Esophagus muscularis mucosa (tissue), 4 donors: ENCODE data around the gene LDAF1. TPM values are rescaled to one million over a fixed set of nuclear protein-coding genes. Genes with fewer than 3 reads are reported as not detected.
"Not testable (repeated sequence)": the region's sequence is repeated elsewhere in the genome, so short reads cannot be mapped to it uniquely, and the experiment has no call there.

Experiments
- DNase-seq: peaks from one replicate; pipeline ENCODE4 v3.0.0-alpha.2; 2017; ENCODE audit errors: extremely low spot score
- H3K27ac ChIP-seq, 4 donors: fragments of 200-600 bp; sonication (generic); replicated peaks in 1 of 4; 1 replicate in 3 of 4; 2 replicates in 1 of 4; pipeline ENCODE4 v1.5.1; 2016 to 2019; ENCODE audit warnings: mild to moderate bottlenecking in 1 of 4
- H3K27me3 ChIP-seq, 4 donors: fragments of 200-600 bp; sonication (generic); one replicate each; pipeline versions ENCODE4 v1.5.1 to v1.6.0; 2016 to 2019
- H3K36me3 ChIP-seq, 4 donors: fragments of 200-600 bp; sonication (generic); one replicate each; pipeline ENCODE4 v1.5.1; 2016 to 2019
- H3K4me1 ChIP-seq, 4 donors: fragments of 200-600 bp; sonication (generic); one replicate each; pipeline ENCODE4 v1.5.1; 2016 to 2019
- H3K4me3 ChIP-seq, 4 donors: fragments of 200-600 bp; sonication (generic); 1 replicate in 2 of 4; 2 replicates in 2 of 4; pipeline ENCODE4 v1.5.1; 2016 to 2019; ENCODE audit warnings: mild to moderate bottlenecking in 4 of 4, moderate library complexity in 1 of 4
- H3K9me3 ChIP-seq, 4 donors: fragments of 200-600 bp; sonication (generic); 1 replicate in 3 of 4; 2 replicates in 1 of 4; pipeline ENCODE4 v1.5.1; 2016 to 2019
- EP300 ChIP-seq: sonication (generic); formaldehyde crosslinking; IDR thresholded peaks from one replicate; pipeline ENCODE4 v1.6.1; 2017; ENCODE audit warnings: antibody characterized with exemption
- POLR2A ChIP-seq: fragments of 450-650 bp; IDR thresholded peaks from one replicate; pipeline ENCODE4 v1.6.1; 2017; ENCODE audit warnings: antibody characterized with exemption, moderate library complexity, mild to moderate bottlenecking, low read depth
- POLR2AphosphoS5 ChIP-seq, 2 donors: sonication (generic); formaldehyde crosslinking; IDR thresholded peaks; one replicate each; pipeline ENCODE4 v1.6.1; 2017; ENCODE audit warnings: antibody characterized with exemption in 2 of 2
- WGBS: methylation state at CpG from one replicate; pipeline ENCODE4 v1.1.5; 2018; 5-methylcytosine and 5-hydroxymethylcytosine counted together
- intact Hi-C: fragments of 100-400 bp; cut with DNase I; formaldehyde crosslinking; loops from one replicate; pipeline ENCODE4 v1.15.1; 2023
- total RNA-seq, 4 donors: library from RNA; depleted of rRNA; stranded (reverse); fragments of >200 nt; gene quantifications; one replicate each; pipeline versions ENCODE4 v1.1.0 to v1.2.1, GENCODE V29; 2016
- TF ChIP-seq, protein P1 (sequence below), 3 experiments: fragments of 200-600 bp in 2 of 3; fragments of 450-650 bp in 1 of 3; sonication (generic) in 2 of 3; IDR thresholded peaks; one replicate each; pipeline ENCODE4 v1.5.1; 2017 to 2019; ENCODE audit warnings: antibody characterized with exemption in 3 of 3, mild to moderate bottlenecking in 2 of 3, moderate library complexity in 1 of 3

LDAF1 gene
- total RNA-seq, 4 donors from 2014 or later = 98.7 to 208 (median 141) TPM

DNA sequence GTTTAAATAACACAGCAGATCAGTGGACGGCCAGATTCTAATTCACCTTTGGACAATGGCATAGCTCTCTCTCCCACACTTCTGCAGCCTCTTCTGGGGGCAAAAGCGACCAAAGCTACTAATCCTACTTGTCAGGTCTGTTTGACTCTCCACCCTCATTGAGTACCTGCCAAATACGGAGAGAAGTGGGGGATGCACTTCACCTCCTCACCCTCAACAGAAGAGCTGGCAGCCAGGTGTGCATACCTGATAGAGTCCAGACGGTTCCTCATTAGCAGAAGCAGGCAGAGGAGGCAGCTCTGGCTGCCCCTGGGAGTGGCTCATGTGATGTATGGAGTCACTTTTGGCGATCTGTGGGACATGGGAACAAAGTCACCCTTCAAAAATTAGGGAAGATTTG lies 12.7 kb upstream of the LDAF1 start:
- no peak overlapping the region for H3K4me3 ChIP-seq
- intact Hi-C loops = no loop called here
- no peak for DNase-seq
- WGBS = 57% methylated on average over 4 of the region's 5 CpGs
- no peak overlapping the region for H3K27ac ChIP-seq
- TF ChIP-seq POLR2A (no peak), POLR2AphosphoS5 (IDR thresholded peaks at IDR 0.05) (no peak), EP300 (no peak)
- TF ChIP-seq, protein P1, sequence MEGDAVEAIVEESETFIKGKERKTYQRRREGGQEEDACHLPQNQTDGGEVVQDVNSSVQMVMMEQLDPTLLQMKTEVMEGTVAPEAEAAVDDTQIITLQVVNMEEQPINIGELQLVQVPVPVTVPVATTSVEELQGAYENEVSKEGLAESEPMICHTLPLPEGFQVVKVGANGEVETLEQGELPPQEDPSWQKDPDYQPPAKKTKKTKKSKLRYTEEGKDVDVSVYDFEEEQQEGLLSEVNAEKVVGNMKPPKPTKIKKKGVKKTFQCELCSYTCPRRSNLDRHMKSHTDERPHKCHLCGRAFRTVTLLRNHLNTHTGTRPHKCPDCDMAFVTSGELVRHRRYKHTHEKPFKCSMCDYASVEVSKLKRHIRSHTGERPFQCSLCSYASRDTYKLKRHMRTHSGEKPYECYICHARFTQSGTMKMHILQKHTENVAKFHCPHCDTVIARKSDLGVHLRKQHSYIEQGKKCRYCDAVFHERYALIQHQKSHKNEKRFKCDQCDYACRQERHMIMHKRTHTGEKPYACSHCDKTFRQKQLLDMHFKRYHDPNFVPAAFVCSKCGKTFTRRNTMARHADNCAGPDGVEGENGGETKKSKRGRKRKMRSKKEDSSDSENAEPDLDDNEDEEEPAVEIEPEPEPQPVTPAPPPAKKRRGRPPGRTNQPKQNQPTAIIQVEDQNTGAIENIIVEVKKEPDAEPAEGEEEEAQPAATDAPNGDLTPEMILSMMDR (IDR thresholded peaks at IDR 0.05) = no peak
- peaks cover 0 to 6% (median 0%) of the 10 kb centered on the region in 4 donors for H3K27me3 ChIP-seq
- H3K9me3 ChIP-seq = no peaks in the 10 kb centered on the region
- peaks cover 0 to 7% (median 0%) of the 10 kb centered on the region in 4 donors for H3K36me3 ChIP-seq
- peaks cover 0 to 2% (median 0%) of the 10 kb centered on the region in 4 donors for H3K4me1 ChIP-seq

DNA sequence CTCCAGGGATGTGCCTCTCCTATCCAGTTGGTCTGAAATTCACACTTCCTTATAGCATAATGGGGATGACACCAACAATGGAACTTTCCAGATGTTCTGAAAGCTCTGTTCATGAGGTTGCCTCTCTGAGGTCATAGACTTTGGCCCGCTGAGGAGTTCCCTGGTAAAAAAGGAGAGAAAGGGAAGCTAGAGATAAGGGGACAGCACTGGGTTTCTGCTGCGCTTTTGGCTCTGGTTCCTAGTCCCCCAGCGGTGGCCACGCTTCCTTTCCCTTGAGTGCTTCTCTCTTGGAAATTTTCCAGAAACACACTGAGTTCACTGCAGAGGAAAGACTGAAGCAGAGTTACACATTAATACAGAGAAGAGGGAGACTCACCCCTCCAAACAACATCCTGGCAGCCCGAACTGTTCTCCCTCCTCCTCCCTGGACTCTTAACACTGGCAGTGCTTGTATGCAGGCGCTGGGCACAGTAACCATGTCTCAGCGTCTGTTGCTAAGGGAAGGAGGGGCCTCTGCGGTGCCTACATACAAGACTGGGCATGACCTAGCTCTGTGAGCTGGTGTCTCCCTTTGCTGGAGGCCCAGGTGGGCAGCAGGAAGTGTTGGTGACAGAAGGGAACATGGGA lies 8.0 kb upstream of the LDAF1 start, which contains the start of gene DNAH3:
DNAH3 (minus strand) TSS at position 472 of the 627 bp plus-strand sequence. CDS start 527 bp downstream, outside the sequence.
- no peaks in the 10 kb centered on the region for H3K36me3 ChIP-seq
- no peak within 1 kb of the TSS for H3K27ac ChIP-seq
- intact Hi-C loops = loop anchor here (5.0 to 10.0 kb wide), 2 partner anchors 127 to 1524 kb away; partner anchors contain the start of gene CRYM
- peaks cover 0 to 15% (median 0%) of the 10 kb centered on the region in 4 donors for H3K27me3 ChIP-seq
- peaks cover 0 to 2% (median 0%) of the 10 kb centered on the region in 4 donors for H3K4me1 ChIP-seq
- DNase-seq = no peak
- H3K9me3 ChIP-seq = no peaks in the 10 kb centered on the region
- no peak within 1 kb of the TSS for H3K4me3 ChIP-seq
- no peak for TF ChIP-seq POLR2A
- TF ChIP-seq POLR2AphosphoS5 (IDR thresholded peaks at IDR 0.05) = no peak
- TF ChIP-seq, protein P1 (IDR thresholded peaks at IDR 0.05) = no peak
- no peak for TF ChIP-seq EP300
- WGBS = 46% methylated on average over 8 of the region's 8 CpGs

DNA sequence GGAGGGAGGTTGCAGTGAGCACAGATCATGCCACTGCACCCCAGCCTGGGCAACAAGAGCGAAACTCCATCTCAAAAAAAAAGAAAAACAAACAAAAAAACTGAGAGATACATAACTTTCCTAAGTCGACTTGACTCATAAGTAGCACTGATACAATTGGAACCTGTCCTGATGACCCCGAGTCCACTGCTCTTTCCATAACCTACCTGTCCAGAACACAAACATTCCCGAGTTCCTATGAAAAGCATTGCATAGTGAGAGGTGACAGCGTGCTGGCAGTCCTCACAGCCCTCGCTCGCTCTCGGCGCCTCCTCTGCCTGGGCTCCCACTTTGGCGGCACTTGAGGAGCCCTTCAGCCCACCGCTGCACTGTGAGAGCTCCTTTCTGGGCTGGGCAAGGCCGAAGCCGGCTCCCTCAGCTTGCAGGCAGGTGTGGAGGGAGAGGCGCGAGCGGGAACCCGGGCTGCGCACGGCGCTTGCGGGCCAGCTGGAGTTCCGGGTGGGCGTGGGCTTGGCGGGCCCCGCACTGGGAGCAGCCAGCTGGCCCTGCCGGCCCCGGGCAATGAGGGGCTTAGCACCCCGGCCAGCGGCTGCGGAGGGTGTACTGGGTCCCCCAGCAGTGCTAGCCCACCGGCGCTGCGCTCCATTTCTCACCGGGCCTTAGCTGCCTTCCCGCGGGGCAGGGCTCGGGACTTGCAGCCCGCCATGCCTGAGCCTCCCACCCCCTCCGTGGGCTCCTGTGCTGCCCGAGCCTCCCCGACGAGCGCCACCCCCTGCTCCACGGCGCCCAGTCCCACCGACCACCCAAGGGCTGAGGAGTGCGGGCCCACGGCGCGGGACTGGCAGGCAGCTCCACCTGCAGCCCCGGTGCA lies 6.1 kb upstream of the LDAF1 start:
- peaks cover 0 to 15% (median 0%) of the 10 kb centered on the region in 4 donors for H3K27me3 ChIP-seq
- 89% methylated on average over 23 of the region's 51 CpGs for WGBS
- H3K9me3 ChIP-seq, H3K27ac ChIP-seq, DNase-seq, H3K4me3 ChIP-seq, H3K36me3 ChIP-seq: not testable (repeated sequence)
- intact Hi-C loops = loop anchor here (5.0 to 10.0 kb wide), 2 partner anchors 125 to 1522 kb away; partner anchors contain the start of gene CRYM
- peaks cover 7 to 10% (median 8%) of the 10 kb centered on the region in 4 donors for H3K4me1 ChIP-seq

DNA sequence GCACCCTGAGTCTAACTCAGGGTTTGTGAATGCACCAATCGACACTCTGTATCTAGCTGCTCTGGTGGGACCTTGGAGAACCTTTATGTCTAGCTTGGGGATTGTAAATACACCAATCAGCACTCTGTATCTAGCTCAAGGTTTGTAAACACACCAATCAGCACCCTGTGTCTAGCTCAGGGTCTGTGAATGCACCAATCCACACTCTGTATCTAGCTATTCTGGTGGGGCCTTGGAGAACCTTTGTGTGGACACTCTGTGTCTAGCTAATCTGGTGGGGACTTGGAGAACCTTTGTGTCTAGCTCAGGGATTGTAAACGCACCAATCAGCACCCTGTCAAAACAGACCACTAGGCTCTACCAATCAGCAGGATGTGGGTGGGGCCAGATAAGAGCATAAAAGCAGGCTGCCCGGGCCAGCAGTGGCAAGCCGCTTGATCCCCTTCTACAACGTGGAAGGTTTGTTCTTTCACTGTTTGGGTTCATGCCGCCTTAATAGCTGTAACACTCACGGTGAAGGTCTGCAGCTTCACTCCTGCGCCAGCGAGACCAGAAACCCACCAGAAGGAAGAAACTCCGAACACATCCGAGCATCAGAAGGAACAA lies 5.2 kb upstream of the LDAF1 start:
- Histone ChIP-seq H3K4me1 (peaks cover 15 to 19% (median 17%) of the 10 kb centered on the region in 4 donors), H3K27me3 (peaks cover 0 to 15% (median 0%) of the 10 kb centered on the region in 4 donors)
- H3K27ac ChIP-seq, H3K9me3 ChIP-seq, H3K36me3 ChIP-seq, DNase-seq, H3K4me3 ChIP-seq: not testable (repeated sequence)
- 87% methylated on average over 10 of the region's 11 CpGs for WGBS
- intact Hi-C loops = loop anchor here (5.0 to 10.0 kb wide), 2 partner anchors 124 to 1522 kb away; partner anchors contain the start of gene CRYM

DNA sequence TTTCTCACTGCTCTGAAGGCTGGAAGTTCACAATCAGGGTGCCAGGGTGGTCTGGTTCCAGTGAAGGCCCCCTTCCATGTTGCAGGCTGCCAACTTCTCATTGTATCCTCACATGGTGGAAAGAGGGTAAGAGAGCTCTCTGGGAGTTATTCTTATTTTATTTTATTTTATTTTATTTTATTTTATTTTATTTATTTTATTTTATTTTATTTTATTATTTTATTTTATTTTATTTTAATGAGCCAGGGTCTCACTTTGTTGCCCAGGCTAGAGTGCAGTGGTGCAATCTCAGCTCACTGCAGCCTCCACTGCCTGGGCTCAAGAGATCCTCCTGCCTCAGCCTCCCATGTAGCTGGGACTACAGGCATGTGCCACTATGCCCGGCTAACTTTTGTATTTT lies 2.5 kb upstream of the LDAF1 start:
- intact Hi-C loops = loop anchor here (10.0 kb wide), 1 partner anchor 1519 kb away; no protein-coding TSS in a partner anchor
- not testable (repeated sequence) for H3K9me3 ChIP-seq, H3K27me3 ChIP-seq, H3K4me3 ChIP-seq, H3K36me3 ChIP-seq, H3K27ac ChIP-seq, DNase-seq
- 75% methylated on average over 1 of the region's 1 CpG for WGBS
- peaks cover 22 to 34% (median 33%) of the 10 kb centered on the region in 4 donors for H3K4me1 ChIP-seq
